VCaP (cell line): ENCODE data around the gene SCARF2.

ENCODE experiments used
- H3K27ac ChIP-seq: fragments of 450-650 bp; 2 replicates; pipeline ENCODE4 v1.5.1; 2017
- TF ChIP-seq, protein P1 (sequence below): fragments of 450-650 bp; conservative IDR thresholded peaks from 2 replicates; pipeline ENCODE4 v1.5.1; 2017; ENCODE audit warnings: mild to moderate bottlenecking, moderate library complexity

Gene SCARF2

GRCh38 chr22:20400606-20401375 is 36.8 kb downstream of the SCARF2 start:
- H3K27ac ChIP-seq, result no peak overlapping the region
- TF ChIP-seq, protein P1, sequence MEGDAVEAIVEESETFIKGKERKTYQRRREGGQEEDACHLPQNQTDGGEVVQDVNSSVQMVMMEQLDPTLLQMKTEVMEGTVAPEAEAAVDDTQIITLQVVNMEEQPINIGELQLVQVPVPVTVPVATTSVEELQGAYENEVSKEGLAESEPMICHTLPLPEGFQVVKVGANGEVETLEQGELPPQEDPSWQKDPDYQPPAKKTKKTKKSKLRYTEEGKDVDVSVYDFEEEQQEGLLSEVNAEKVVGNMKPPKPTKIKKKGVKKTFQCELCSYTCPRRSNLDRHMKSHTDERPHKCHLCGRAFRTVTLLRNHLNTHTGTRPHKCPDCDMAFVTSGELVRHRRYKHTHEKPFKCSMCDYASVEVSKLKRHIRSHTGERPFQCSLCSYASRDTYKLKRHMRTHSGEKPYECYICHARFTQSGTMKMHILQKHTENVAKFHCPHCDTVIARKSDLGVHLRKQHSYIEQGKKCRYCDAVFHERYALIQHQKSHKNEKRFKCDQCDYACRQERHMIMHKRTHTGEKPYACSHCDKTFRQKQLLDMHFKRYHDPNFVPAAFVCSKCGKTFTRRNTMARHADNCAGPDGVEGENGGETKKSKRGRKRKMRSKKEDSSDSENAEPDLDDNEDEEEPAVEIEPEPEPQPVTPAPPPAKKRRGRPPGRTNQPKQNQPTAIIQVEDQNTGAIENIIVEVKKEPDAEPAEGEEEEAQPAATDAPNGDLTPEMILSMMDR, result no peak

GRCh38 chr22:20399866-20400605 is 37.6 kb downstream of the SCARF2 start:
- no peak overlapping the region for H3K27ac ChIP-seq
- TF ChIP-seq, protein P1, result no peak

GRCh38 chr22:20398420-20398819 is 39.2 kb downstream of the SCARF2 start:
- H3K27ac ChIP-seq, result no peak overlapping the region
- TF ChIP-seq, protein P1, result no peak

DNA sequence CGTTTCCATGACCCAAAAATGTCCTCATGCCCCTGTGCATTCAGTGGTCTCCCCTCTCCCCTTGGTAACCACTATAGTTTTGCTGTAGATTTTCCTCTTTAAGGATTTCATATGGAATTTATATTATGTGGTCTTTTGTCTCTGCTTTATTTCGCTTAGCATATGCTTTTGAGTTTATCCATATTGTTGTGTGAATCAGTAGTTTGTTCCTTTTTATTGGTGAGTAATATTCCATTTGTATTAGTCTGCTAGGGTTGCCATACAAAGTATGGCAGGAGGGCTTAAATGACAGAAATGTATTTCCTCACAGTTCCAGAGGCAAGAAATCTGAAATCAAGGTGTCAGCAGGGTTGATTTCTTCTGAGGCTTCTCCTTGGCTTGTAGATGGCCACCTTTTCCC is 40.1 kb downstream of the SCARF2 start:
- TF ChIP-seq, protein P1, result no peak
- H3K27ac ChIP-seq, result no peak overlapping the region

- TF ChIP-seq, protein P1, result no peak
- no peak overlapping the region for H3K27ac ChIP-seq
Observed at GRCh38 chr22:20396639-20397038, 41.0 kb downstream of the SCARF2 start.

DNA sequence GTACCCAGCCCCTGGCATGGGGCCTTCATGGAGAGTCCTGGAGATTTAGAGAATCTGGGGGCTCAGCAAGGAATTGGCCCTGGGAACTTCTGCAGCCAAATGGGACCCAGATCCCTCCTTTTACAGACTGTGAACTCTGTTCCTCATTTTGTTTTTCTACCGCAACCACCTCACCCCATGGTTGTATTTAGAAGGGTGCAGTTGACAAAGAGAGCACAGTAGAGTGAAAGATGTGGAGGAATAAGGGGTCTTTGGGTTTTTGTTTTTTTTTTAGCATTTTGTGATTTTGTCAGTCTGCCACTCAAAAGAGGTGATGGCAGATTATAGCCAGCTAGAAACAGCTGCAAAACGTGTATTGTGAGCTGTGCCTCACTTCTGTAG is 41.7 kb downstream of the SCARF2 start:
- TF ChIP-seq, protein P1, result no peak
- H3K27ac ChIP-seq, result no peak overlapping the region; the same call in 1 of the 2 replicates

GRCh38 chr22:20395181-20395906 is 42.3 kb downstream of the SCARF2 start:
- peak overlapping the region; percentile 88; the same call in 1 of the 2 replicates for H3K27ac ChIP-seq
- TF ChIP-seq, protein P1, result no peak
